NCI-H748 treated with DMSO at 0.1 percent for 48 hours (cell line): ENCODE results near the gene C5orf63.
"Not testable (repeated sequence)": the region's sequence is repeated elsewhere in the genome, so short reads cannot be mapped to it uniquely, and the experiment has no call there.

Experiments used
- DNase-seq: peaks from one replicate; lab custom pipeline; 2025; lab: John Stamatoyannopoulos, UW

The C5orf63 gene

DNA sequence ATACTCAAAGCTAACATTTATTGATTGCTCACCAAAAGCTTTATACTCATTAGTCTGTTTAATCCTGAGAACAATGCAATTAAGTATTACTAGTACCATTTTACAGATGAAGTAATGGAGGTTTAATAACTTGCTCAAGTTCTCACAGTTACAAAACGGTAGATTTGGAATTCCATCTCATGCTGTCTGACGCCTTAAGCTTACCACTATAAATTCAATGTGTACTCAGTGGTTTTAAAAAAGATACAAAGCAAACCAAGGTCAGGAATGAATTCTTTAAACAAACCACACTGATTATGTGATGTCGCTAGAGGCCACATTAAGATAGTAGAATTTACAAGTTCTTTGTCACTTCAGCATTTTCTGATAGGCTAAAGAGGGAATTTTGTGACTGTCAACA, 1.2 kb upstream of the C5orf63 start:
- no peak for DNase-seq

DNA sequence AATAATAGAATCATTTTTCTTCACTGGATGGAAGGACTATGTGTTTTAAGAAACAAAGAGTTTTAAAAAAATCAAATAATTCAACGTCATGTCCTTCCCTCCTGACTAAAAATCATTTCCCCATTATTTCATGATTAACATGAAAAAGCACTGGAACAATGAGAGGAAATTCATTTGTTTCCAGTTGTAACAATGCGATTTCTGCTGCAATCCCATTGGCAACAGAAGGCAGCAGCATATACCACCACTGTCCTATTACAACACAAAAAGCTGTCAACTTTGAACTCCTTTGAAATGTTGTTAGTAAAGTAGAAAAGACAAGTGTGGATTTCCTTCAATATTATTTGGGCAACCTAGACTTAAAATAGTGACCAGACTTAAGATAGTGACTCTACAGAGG, 3.1 kb downstream of the C5orf63 start:
- DNase-seq: no peak

DNA sequence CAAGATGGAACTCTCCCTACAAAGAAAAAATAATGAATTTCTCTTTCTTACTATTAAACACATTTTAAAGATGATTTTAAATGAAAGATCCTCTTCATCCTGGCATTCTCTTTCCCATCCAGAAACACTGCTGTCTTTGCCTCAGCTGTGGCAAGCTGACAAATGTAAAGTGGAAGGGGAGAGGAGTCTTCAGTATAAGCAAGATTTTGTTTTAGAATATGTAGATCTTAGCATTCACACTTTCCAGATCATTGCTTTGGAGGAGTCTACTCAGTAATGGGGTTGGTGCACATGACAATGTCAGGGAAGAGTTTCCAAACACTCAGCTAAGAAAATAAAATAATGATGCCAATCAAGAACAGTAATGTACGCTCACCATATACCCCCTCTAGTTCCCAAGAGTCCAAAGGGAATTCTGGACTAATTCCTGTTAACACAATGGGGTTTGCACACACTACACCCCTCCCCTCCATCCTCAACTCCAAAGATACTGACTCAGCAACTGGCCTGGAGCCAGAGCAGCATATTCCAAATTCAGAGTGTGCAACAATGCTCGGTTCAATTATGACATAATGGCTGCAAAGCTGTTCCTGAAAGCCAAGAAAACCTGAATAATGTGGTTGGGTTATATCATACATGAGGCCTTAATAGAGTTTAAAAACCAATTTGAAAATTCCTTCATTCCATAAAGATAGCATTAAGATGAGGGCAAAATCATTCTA, 4.6 kb downstream of the C5orf63 start:
- no peak for DNase-seq

DNA sequence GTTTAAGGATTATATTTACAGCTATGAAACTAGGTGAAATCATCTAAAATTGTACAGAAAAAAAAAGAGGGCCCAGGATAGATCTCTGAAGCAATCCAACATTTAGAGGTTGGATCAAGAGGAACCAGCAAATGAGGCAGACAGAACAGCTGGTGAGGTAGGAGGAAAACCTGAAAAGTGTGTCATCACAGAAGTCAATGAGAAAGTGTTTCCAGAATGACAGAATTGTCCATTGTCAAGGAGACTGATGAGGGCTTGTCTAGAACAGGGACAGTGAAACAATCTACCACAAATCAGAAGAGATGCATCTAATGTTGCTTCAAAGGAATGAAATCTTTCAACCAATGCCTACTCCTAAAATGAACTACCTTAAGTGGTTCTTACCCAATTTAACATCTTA, 6.6 kb downstream of the C5orf63 start:
- no peak for DNase-seq

DNA sequence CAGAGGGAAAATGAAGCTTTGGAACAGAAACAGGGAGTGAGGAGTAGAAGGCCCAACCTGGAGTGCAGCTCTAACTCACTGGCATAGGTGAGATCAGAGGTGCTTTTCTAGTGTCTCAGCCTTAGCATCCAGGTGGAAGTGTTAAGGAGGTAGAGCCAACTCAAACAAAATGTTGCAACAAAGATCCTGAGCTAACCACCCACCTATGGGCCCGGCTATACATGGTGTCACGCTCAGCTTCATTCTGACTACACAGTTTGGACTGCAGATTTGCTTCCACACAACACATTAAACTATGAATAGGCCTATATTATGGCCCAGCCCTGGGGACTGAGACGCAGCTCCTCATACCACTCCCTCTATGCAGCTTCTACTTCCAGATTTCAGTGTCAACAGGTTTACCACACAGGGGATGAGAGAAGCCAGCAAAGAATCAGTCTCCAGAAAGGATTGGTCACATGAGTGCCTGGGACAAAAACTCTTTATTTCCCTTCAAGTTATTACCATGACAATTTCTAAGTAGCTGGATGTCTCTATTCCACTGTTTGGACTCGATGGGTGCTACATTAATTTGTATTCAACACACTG, 9.0 kb downstream of the C5orf63 start:
- no peak for DNase-seq

DNA sequence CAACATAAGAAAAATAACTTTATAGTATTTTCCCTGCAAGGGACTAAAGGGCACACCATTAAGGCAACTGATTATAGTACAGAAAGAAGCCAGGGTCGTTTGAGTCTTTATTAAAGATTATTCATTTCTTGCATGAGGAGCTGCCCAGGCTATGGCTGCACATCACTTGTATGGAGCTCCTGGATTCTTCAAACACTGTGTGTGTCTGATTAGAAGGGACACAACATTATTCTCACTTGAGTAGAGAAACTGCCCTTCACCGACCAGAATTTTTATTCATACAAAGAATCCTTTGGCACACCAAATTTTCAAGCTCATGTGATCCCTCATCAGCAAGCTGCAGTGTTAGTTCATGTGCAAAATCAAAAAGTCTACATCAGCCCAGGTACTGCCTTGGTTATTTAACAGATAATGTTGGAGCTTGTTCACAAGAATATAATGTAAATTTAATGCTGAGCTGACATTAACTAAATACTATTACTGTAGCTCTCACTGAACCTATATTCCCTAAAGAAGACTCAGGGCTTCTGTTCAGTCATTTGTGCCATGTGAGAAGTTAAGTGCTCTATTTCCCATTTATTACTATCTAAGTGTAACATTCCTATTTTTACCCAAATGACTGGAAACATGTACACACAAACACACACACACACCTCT, 9.9 kb downstream of the C5orf63 start:
- DNase-seq: no peak

DNA sequence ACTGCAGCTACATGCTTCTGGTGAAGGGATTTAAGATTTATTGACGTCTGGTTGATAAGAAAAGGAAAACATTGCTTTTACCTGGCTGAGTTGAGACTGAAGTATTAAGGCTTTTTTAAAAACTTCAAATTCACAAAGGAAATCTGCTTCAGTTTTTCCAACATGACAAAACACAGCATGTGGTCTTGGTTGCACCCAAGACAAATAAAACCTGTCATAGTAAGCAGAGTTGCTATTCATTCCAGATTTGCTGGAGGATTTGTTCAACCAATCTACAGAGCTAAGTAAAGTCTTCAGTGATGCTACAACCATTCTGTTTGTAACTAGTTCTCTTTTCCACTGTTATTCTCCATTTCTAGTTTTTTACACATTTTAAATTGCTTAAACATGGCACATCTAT, 11.3 kb downstream of the C5orf63 start:
- DNase-seq: no peak

DNA sequence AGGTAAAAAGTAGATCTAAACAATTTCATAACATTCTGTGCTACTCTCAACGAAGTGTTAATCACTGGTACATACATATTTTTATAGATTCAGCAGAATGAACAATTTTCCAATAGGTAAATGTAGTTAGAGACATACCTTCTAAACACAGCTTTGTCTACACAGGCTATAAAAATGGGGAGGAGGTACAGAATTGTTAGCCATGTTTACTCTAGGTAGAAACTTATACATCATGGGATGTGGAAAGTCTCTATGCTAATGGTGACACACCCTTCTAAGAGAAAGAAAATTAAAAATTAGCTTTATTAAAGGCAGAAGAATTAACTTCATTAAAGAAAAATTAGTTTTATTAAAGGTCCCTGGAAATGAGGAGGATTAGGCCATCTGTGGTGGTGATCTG, 11.8 kb downstream of the C5orf63 start:
- DNase-seq: no peak

DNA sequence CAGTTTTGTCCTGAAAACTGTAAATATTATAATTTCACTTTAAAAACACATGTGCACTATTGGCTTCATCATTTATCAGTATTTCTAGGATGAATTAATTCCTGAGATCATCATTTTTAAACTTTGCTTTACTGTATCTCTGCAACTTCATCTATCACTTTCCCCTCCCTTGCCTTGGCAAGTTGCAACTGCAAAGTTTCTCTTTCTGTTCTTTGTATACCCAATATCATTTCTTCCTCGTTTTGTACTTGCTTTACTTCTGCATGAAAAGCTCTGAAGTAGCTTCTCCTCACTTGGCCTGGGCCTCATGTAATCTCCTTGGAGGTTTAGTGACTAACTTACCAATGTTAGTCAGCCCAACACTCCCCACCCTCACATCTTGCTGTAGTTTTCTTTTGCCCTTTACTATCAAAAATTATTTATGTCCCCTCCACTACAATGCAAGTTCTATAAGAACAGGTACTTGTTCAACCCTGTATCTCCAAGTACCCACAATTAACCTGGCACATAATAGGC, 12.8 kb downstream of the C5orf63 start:
- DNase-seq: no peak

DNA sequence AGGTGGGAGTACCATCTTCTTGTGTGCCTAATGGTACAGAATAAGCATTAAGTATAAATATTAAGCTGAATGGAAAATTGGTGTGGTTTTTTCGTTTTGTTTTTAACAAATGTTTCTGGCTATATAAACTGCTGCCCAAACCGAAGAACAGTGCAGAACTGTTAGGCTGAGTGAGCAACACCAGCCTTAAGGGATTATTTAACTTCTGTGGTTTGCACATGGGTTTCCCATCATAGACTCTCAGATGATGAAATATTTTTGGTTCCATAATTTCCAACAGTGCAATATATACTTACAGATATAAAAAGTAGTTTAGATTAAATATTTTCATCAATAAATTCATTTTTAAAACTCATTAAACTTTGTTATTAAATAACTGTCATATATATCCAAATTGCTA, 16.4 kb downstream of the C5orf63 start:
- no peak for DNase-seq

DNA sequence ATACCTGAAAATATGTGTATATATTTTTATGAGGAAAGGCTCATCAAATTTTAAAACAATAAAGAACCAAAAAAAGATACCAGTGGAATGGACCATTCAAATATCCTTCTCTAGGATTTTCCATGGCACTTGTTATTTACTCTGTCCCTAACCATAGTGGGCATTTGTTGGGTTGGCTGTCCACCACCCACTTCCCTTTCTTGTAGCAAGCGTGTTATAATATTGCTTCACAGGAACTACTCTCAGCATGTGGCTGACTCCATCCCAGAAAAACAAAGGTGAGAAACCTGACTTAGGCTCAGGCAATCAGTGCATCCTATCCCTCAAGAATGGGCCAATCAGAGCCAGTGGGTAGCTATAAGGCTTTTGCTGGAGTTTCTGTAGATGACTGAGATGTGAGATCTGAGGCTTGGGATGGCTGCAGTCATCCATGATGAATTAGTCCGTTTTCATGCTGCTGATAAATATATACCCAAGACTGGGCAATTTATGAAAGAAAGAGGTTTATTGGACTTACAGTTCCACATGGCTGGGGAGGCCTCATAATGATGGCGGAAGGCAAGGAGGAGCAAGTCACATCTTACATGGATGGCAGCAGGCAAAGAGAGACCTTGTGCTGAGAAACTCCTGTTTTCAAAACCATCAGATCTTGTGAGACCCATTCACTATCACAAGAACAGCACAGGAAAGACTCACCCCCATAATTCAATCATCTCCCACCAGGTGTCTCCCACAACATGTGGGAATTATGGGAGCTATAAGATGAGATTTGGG, 17.2 kb downstream of the C5orf63 start:
- no peak for DNase-seq

DNA sequence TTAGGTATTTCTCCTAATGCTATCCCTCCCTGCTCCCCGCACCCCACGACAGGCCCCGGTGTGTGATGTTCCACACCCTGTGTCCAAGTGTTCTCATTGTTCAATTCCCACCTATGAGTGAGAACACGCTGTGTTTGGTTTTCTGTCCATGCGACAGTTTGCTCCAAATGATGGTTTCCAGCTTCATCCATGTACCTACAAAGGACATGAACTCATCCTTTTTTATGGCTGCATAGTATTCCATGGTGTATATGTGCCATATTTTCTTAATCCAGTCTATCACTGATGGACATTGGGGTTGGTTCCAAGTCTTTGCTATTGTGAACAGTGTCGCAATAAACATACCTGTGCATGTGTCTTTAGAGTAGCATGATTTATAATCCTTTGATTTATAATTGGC, 19.8 kb downstream of the C5orf63 start:
- not testable (repeated sequence) for DNase-seq

DNA sequence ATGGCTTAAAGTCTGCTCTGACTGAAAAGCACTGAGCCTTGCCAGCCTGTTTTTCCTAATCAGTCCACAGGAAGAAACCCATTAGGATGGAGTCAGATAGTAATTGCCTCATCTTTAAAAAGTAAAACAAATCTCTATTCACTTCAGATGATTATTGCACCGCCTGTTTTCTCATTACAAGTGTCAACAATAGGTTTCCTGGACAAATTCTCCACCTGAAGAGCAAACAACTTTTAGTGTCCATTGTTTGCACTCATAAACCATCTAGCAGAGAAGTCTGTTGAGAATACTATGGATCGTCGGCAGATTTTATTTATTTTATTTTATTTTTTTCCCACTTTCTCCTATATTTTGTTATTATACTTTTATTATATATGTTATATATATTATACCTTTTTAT, 20.3 kb downstream of the C5orf63 start:
- peak; percentile 95 for DNase-seq

DNA sequence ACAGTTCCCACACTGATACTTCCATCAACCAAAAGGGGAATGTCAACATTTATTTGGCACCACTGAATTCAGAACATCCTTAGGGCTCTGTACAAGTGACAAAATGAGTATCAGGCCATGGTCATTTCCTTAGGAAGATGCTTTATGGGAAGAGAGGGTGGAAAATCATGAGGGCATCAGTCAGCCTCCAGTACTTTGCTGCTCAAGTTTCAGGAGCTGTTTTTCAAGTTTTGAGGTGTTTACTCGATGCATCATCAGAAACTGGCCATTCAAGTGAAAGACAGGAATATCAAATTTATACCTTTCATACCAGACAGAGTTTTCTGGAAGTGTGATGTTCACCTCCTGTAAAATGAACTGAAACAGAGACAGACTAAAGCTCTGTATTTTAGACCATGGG, 21.7 kb downstream of the C5orf63 start:
- no peak for DNase-seq

DNA sequence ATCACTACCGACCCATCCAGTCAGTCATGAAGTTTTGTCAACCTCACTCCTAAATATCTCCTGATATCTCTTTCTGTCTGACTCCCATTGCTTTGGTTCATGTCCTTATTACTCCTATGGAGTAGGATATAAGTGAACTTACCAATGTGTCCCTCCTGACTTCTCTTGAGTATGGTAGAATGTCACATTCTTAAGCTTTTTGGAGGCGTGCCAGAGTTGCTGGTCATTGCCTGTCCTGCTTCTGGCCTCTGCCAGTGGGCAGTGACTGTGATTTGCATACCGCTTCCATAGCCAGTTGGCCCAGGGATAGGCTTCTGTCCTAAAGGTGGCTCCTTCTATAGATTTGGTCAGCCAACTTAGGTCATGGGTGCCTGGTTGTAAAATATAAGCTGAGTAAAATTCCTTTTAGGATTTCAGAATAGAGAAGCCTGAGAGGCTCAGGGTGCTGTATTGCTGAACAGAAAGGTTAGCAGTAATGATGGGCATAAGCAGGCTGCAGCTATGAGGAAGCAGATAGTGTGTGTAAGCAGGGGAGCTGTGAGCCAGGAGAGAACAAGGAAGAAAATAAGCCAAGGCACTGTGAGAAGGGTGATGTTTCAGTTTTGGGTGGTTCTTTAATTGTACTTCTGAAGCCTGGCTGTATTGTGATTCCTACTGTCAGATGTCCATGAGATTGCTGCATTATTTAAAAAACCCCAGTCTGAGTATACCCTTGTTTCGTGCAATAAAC, 26.8 kb downstream of the C5orf63 start:
- DNase-seq: no peak

DNA sequence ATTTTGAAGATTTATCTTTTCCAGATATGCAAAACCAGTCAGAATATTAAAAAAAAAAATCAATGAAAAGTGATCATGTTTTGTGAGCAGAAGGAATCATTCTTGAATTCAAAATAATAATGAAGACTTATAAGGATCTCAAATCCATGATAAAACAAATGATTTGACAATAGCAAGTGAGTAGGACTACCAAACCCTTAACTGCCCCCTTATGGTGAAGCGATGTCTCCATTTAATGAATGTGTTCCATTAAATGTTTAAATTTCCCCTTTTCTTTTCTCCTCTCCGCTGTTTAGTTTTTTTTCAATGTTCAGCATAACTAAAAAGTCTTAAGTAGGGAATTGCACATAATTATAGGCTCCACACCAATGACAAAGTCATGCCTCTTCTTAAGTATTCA, 30.7 kb downstream of the C5orf63 start:
- no peak for DNase-seq

DNA sequence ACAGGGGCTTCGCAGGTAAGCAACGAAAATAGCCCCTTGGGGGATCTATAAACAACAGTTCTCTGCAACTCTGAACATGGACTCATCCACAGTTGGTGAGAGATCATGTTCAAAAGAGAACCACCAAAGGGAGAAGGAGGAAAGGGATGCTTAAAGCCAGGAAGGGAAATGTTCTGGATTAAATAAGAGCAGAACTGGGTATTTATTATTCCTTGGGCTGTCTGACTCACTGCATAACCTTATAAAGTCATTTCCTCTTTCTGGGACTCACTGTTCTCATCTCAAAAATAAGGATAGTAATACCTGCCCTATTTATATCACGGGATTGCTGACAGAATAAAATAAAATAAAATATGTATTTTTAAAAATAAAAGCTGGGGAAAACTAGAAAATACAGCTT, 31.7 kb downstream of the C5orf63 start:
- DNase-seq: no peak

DNA sequence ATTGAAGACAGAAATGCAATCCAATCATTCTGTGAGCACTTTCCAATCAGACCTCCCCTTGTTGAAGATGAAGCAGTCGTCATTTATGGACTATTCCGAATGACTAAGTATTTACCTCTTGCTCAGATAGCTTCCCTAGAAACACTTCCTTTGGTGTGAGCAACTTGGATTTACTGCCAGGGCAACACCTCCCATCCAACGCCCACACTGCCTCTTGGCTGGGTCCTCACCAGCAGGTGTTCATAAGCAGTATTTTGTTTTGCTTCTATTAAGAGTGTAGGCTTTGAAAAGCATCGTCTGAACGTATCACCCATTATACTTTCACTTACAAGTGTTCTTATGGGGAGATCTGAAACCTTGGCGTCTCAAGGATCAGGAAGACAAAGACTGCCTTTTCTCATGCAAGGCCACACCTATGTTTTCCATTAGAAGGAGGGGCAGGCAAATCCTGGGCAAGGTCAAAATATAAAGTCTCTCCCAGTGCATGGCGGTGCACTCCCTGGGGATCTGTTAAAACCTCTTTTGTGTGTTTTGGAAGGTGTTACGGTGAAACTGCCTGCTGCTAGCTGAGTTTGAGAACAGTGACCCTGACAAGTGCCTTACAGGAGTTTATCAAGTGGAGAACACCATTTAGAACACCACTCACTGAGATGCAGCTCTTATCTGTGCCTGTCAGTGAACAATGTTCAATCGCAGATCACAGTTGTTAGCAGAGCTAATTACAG, 32.3 kb downstream of the C5orf63 start:
- DNase-seq: peak; percentile 91

DNA sequence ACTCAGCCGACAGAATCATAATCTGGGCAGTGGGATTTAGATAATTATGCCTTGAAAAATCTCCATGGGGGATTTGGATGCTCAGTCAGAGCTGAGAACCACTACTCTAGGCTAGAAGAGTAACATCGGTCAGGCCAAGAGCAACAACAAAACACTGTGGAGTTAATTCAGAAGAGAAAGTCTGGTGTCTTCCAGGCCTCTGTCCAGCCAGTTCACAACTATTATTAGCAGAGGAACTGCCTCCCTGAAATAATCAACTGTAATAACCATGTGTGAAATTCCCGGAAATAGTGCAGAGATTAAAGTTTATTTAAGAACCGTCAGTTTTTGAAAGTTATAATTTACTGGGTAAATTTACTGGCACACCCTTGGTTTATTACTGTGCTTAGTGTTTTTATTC, 34.8 kb downstream of the C5orf63 start:
- no peak for DNase-seq

DNA sequence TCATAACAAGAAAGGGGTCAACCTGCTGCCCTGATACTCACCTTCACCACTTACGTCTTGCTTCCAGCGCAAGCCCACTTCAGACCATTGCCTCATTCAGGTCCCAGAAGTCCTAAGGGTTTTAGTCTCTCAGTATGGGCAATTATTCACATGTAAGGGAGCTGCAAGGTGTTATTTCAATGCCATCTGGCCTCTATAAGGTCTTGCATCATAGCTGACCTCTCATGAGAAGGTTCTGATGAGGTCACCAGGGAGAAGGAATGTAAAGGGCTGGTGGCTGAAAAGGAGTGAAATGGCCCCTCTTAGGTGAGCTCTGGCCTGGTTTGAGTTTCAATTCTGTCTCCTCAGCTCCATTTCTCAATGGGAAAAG, 41.5 kb downstream of the C5orf63 start:
- DNase-seq: no peak

DNA sequence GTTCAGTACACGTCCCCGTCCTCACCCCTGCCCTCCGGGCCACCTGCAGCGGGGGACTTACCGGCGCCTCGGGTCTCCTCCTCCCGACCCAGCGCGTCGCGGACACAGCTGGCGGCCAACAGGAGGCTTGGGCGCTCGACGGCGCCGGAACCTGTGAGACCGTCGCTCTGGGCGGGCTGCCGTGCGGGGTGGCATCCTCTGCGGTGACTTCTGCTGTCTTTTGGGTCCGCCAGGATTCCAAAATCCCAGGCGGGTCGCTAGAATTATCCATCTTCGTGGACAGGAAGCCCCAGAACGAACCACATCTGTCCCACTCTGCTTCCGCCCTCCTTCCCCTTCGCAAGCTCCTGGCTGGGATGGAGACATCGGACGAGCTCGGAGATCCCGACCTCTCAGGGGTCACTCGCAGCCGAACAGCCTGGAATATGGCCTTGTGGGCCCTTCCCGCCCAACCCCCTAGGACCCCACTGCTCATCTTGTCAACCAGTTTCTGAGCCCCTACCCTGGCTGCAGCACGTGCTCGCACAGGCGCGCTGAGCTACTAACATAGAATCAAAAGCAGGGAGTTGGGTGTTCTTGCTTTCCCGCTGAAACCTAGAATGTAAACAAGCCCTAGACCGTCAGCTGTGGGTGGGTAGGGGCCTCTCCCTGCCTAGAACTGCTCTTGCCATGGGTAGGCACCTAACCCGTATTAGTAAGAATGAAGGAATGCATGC, 42.0 kb downstream of the C5orf63 start:
- DNase-seq: no peak
